ENCODE data around the gene CHRM5.

DNA sequence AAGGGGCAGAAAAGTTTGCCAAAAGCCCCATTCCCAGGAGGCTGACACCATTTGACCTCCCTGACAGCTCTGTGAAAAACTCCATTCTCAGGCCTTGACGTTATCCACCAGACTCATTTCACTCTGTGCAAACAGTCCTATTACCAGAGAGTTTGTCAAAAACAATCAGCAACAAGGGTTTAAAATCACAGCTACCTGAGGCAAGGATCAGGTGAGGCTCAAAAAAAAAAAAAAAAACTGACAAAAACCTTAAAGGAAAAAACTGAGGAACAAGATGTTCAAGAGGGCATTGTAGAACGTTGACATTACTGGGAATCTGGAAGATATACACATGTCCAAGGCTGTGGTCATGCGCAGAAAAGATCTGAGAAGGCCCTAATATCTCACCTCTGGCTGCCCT, 59.3 kb downstream of the CHRM5 start:
- TF ChIP-seq, protein P1, sequence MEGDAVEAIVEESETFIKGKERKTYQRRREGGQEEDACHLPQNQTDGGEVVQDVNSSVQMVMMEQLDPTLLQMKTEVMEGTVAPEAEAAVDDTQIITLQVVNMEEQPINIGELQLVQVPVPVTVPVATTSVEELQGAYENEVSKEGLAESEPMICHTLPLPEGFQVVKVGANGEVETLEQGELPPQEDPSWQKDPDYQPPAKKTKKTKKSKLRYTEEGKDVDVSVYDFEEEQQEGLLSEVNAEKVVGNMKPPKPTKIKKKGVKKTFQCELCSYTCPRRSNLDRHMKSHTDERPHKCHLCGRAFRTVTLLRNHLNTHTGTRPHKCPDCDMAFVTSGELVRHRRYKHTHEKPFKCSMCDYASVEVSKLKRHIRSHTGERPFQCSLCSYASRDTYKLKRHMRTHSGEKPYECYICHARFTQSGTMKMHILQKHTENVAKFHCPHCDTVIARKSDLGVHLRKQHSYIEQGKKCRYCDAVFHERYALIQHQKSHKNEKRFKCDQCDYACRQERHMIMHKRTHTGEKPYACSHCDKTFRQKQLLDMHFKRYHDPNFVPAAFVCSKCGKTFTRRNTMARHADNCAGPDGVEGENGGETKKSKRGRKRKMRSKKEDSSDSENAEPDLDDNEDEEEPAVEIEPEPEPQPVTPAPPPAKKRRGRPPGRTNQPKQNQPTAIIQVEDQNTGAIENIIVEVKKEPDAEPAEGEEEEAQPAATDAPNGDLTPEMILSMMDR (IDR thresholded peaks at IDR 0.05), result no peak
- TF ChIP-seq POLR2A (IDR thresholded peaks at IDR 0.05), result no peak
